NCI-H2029 treated with DMSO at 0.1 percent for 48 hours (cell line): Measurements from ENCODE around the gene CZIB.
A peak's percentile ranks its signal among the peaks of the same experiment; 100 is the strongest.

Experiments
- DNase-seq: peaks from one replicate; lab custom pipeline; 2025; lab: John Stamatoyannopoulos, UW

The CZIB gene

GRCh38 chr1:53220171-53220961 is at the start of gene CZIB:
Gene CZIB (minus strand): TSS chr1:53220634. CDS start chr1:53220575, 59 bp downstream.
- peak; percentile 93 for DNase-seq

DNA sequence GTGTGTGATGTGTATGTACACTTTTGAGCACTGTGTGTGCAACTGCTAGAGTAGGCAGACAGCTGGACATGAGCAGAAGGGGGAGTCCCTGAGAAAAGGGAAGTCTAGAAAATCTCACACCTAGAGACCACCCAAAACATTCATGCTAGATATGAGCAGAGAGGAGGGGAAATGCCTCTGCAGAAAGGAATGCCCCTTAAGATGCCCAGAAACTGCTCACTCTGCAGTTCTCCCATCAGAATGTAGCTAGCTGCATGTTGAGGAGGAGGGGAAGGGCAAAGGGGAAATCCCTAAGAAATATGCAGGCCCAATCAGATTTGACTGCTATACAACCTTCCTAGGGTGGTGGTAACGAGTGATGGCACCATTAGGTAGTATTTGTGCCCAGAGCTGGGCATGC is 49.7 kb upstream of the CZIB start:
- no peak for DNase-seq

- DNase-seq = no peak
Observed at GRCh38 chr1:53267761-53268160, 47.3 kb upstream of the CZIB start.

DNA sequence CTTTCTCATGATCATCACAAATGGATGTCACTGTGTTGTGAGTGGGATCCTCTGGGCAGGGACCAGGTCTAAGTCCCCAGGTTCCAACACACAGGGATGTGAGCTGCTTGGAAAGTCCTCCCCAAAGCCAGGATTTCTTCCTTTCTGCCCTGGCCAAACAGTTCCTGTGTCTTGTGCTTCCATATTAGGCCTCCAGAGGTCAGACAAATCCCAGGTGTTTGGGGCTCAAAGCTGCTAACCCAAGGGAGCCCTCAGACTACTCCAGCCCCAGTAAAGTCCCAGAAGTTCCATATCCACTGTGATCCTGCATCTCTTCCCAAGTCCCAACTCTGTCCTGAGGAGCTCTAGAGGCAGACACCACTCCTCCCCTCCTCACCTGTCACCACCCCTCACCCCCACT is 45.6 kb upstream of the CZIB start:
- no peak for DNase-seq

DNA sequence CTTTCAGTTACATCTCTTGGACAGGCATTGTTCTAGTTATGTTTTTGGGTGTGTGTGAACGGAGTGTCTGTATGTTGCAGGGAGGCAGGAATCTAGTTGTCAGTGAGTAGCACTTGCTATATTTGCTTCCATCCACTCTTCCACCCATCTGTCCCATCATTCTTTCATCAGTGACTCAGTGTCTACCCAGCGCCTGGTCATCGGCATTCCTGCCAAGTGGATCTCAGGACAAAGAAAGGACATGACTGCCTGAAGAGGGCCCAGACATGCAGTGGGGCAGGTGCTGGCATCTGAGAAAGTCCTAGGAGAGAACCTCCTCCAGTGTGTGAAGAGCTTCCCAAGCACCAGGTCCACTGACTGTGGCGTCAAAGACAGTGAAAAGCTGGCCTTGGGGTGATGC is 45.1 kb upstream of the CZIB start:
- no peak for DNase-seq

GRCh38 chr1:53264048-53264447 is 43.6 kb upstream of the CZIB start:
- DNase-seq = no peak

GRCh38 chr1:53262000-53262399 is 41.6 kb upstream of the CZIB start:
- DNase-seq = no peak

DNA sequence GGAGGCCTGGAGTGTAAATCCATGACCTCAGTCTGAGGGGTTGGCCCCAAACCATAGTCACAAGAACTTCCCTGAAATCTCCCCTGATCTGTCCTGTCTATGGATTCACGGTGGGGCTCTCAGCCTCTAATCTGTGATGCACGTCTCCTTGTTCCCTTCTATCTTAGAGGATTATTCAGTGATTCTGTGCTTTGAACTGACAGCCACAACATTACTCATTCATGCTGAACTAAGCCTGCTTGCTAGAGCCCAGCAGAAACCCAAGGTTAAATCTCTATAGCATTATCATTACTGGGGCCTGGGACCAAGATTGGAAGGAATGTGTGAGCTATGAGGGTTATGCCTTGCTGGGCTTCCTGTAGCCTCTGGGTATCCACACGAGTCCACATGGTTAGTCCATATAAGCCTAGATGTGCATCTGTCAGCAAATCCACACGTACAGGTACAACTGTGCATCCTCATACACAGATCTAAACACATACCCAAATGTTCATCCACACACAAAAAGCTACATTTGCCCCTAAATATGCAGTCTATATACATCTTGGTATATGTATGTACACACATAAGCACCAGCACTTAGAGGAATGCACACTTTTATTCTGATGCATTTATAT is 40.3 kb upstream of the CZIB start:
- DNase-seq = no peak

DNA sequence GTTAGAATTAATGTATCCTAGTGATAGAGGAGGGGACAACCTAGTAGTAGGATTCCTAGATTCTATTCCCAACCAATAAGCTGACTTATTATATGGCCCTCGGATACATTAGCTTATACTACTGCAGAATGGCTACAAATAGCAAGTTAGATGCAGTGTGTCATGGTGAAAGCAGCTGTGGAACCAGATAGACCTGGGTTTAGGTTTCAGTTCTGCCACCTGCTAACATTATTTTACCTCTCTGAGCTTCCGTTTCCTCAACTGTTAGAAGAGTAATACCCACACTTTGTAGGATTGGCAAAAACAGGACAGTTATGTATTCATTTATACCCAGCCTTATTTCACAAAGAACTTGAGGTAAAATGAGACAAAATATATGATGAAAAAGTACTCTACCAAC is 39.5 kb upstream of the CZIB start:
- DNase-seq = no peak

DNA sequence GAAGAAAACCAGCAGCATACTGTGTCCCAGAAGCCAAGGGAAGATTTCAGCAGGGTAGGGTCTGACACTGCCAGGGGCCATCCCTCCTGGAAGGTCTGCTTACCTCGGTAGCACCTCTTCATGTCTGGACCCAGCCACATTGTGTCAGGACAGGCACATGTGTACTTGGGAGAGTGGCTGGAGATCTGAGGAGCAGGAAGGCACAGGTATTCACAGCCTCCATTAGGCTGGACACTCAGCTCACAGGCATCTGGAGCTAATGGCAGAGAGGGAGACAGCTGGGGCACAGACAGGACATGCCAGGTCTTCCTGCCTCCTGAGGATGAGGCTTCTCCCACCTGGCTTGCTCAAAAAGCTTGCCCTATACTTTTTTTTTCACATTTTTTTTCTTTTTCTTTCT is 37.8 kb upstream of the CZIB start:
- no peak for DNase-seq

DNA sequence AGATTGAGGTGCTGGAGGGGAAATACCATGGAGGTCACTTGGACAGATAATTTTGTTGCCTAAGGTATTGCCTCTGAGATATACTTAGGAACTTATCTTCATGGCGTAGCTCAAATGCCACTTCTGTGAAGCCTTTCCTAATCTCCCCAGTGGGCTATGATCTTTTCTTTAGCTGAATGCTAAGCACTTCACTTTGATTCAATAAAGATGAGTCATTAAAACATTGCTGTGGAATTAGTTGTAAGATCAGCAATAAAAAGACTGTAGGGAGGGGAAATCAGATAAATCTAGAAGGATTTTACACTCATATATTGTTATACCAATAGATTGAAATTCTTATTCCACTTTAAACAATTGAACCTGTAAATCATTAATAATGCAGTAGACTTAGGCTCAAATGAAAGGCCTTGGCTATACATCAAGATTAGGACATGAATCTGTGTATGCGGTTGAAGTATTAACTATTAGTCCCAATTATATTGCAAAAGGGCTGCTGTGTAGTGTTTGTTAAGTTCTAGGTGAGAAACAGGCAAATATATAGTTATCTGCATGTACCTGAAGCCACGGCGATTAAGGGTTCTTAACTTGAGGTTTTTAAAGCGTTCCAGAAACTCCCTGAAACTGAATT is 37.1 kb upstream of the CZIB start:
- DNase-seq = no peak

GRCh38 chr1:53256511-53257453 is 36.3 kb upstream of the CZIB start:
- DNase-seq = no peak

GRCh38 chr1:53255031-53255430 is 34.6 kb upstream of the CZIB start:
- DNase-seq = no peak

DNA sequence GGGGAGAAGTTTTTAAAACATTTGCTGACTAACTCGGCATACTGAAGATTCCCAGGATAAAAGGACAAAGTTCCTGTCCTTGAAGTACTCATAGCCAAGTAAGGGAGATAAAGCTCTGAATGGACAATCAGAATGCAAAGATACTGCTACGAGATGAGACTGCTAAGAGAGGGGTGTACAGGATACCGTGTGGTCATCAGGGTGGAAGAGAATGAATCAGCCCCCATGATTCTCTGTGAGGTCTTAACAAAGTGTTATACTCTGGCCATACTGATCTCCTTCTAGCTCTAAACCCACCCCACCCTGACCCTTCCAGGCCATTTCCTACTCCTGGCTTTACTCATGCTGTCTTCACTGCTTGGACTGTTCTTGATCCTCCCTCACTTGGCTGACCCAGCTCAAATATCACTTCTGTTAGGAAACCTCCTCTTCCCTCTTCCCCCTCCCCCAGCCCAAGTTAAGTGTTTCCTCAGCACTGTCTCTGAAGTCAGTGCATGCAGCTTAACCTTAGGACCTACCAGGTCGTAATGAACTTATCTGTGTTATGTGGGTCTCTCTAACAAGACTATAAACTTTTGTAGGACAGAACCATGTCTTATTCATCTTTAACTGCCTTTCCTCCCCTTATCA is 33.7 kb upstream of the CZIB start:
- no peak for DNase-seq

- no peak for DNase-seq
Observed at GRCh38 chr1:53250325-53250724, 29.9 kb upstream of the CZIB start.

- DNase-seq = no peak
Observed at GRCh38 chr1:53249706-53250105, 29.3 kb upstream of the CZIB start.

GRCh38 chr1:53246261-53247134 is 26.1 kb upstream of the CZIB start:
- DNase-seq = no peak

DNA sequence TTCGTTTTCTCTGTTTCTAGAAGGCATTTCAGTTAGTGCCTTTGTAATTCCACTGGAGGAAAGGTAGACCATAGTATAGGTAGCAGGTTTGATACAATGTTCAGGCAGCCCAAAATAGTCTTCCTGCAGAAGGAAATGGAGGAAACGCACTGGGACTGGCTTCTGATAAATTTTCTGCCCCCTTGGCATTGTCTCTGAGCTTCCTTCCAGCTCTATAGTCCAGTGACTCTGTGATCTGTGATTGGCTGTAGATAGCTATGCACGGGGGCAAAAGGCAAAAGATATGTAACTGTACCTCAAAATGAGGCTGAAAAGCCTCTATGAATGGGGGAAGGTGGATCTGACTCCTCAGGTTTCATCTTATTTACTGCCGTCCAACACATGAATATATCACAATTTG is 23.7 kb upstream of the CZIB start:
- no peak for DNase-seq

DNA sequence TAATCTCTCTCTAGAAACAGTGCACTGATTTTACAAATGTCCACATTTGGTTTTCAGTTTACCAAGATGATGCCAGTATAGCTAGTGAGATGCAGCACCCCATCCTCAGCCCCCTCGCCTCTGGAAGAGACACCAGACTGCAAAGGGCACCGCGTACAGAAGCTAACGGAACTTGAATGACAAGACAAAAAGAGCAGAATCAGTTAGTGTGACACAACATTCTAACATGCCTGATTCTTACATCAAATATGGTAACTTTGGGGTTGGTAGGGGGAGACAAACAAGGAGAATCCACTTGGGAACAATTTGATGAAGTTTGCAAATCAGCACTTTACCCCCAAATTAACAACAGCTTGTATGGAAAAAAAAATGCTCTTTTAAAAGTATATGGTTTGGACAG is 21.9 kb upstream of the CZIB start:
- no peak for DNase-seq

DNA sequence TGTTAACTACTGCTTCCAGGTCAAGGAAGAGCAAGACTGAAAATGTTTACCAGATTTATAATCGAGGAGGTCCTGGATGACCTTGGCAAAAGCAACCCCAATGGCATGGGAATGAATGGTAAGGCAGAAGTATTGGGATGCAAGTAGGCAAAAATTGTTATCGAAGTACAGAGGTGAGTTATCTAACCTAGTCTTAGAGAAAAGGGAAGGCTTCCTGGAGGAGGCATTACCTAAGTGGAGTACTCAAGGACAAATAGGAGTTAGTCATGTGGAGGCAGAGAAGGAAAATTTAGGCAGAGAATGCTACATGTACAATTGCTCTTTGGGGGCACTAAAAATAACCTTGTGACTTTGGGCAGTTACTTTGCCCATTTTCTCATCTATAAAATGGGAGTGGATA is 21.4 kb upstream of the CZIB start:
- no peak for DNase-seq
